Measurements from ENCODE around the gene PCYT1A.

The PCYT1A gene

GRCh38 chr3:196287090-196287439 is 461 bp downstream of the PCYT1A start:
- H3K4me3 ChIP-seq (replicated peaks; ENCODE audit: low read depth, low read length), result peak overlapping the region; percentile 98
- TF ChIP-seq, protein P1, sequence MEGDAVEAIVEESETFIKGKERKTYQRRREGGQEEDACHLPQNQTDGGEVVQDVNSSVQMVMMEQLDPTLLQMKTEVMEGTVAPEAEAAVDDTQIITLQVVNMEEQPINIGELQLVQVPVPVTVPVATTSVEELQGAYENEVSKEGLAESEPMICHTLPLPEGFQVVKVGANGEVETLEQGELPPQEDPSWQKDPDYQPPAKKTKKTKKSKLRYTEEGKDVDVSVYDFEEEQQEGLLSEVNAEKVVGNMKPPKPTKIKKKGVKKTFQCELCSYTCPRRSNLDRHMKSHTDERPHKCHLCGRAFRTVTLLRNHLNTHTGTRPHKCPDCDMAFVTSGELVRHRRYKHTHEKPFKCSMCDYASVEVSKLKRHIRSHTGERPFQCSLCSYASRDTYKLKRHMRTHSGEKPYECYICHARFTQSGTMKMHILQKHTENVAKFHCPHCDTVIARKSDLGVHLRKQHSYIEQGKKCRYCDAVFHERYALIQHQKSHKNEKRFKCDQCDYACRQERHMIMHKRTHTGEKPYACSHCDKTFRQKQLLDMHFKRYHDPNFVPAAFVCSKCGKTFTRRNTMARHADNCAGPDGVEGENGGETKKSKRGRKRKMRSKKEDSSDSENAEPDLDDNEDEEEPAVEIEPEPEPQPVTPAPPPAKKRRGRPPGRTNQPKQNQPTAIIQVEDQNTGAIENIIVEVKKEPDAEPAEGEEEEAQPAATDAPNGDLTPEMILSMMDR (IDR thresholded peaks at IDR 0.05; ENCODE audit: low read depth, low read length, missing control alignments), result no peak
- DNase-seq (ENCODE audit: extremely low read depth, low read depth), result no peak

DNA sequence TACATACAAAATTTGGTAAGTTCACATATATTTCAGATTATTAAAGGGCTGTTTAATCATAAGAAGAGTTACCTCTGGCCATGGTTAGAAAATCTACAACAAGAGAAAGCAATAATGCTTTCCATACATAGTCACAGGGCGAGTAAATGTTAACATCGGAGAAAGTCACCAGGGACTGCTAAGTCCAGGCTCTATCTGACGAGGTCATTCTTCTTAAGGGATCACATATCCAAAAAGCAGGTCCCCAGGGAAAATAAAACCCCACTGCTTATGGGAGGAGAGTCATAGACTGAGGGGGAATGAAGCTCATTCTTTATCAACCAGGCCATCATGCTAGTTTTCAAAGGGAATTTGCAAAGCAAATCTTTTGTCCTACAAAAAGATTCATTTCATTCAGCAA is 3.1 kb downstream of the PCYT1A start:
- H3K4me3 ChIP-seq (replicated peaks; ENCODE audit: low read depth, low read length), result no peak overlapping the region
- DNase-seq (ENCODE audit: extremely low read depth, low read depth), result no peak
- TF ChIP-seq, protein P1 (IDR thresholded peaks at IDR 0.05; ENCODE audit: low read depth, low read length, missing control alignments), result no peak

GRCh38 chr3:196281962-196282361 is 5.6 kb downstream of the PCYT1A start:
- DNase-seq (ENCODE audit: extremely low read depth, low read depth), result no peak
- TF ChIP-seq, protein P1 (IDR thresholded peaks at IDR 0.05; ENCODE audit: low read depth, low read length, missing control alignments), result no peak
- no peak overlapping the region for H3K4me3 ChIP-seq (replicated peaks; ENCODE audit: low read depth, low read length)

GRCh38 chr3:196280689-196281440 is 6.7 kb downstream of the PCYT1A start:
- no peak for DNase-seq (ENCODE audit: extremely low read depth, low read depth)
- TF ChIP-seq, protein P1 (IDR thresholded peaks at IDR 0.05; ENCODE audit: low read depth, low read length, missing control alignments), result no peak

DNA sequence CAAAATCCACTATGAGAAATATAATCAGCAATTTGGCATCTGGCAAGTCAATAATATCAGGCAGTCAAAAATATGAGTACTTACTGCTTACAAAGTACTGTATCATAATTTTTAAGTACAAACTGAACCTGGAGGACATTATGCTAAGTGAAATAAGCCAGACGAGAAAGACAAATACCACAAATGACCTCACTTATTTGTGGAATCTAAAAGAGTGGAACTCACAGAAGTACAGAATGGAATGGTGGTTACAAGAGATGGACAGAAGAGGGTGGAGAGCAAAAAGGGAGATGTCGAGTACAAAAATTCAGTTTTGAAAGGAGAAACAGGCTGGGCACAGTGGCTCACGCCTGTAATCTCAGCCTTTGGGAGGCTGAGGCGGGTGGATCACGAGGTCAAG is 12.4 kb downstream of the PCYT1A start:
- TF ChIP-seq, protein P1 (IDR thresholded peaks at IDR 0.05; ENCODE audit: low read depth, low read length, missing control alignments), result no peak
- no peak overlapping the region for H3K4me3 ChIP-seq (replicated peaks; ENCODE audit: low read depth, low read length)
- no peak for DNase-seq (ENCODE audit: extremely low read depth, low read depth)

More at GRCh38 chr3:196280689-196281440, 6.7 kb downstream of the PCYT1A start:
- H3K4me3 ChIP-seq (replicated peaks; ENCODE audit: low read depth, low read length), result no peak overlapping the region

DNA sequence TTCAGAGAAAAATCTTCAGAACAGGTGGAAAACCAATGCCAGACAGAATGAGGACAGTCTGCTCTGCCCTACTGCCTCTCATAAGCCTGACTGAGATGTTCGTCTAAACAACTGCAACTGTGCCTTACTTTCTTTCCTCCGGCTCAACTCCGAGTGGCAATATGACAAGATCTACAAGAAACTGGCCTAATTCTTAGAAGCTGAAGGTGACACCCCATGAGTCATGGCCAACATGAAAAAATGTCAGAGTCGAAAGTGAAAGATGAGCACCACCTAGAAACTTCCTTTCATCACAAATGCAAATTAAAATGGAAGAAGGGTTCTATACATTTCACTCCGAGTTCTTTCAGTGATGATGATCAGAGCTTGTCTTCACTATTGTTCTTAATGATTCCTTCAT is 12.9 kb downstream of the PCYT1A start:
- DNase-seq (ENCODE audit: extremely low read depth, low read depth), result no peak
- no peak overlapping the region for H3K4me3 ChIP-seq (replicated peaks; ENCODE audit: low read depth, low read length)
- TF ChIP-seq, protein P1 (IDR thresholded peaks at IDR 0.05; ENCODE audit: low read depth, low read length, missing control alignments), result no peak

- TF ChIP-seq, protein P1 (IDR thresholded peaks at IDR 0.05; ENCODE audit: low read depth, low read length, missing control alignments), result no peak
- DNase-seq (ENCODE audit: extremely low read depth, low read depth), result no peak
- no peak overlapping the region for H3K4me3 ChIP-seq (replicated peaks; ENCODE audit: low read depth, low read length)
These were observed 13.9 kb downstream of the PCYT1A start for GRCh38 chr3:196273655-196274054.

Measured in HFF-Myc (cell line).